IgD-negative memory B cell (primary cell): ENCODE results near the gene CPA5. TPM values are rescaled to one million over a fixed set of nuclear protein-coding genes. Genes with fewer than 3 reads are reported as not detected.

Experiments used
- H3K27ac Mint-ChIP-seq, 3 donors: one replicate each; pipeline ENCODE4 v1.8.0; 2020 to 2022; ENCODE audit warnings: mild to moderate bottlenecking in 3 of 3, mixed read lengths in 3 of 3, moderate library complexity in 1 of 3
- H3K27me3 Mint-ChIP-seq: one replicate; pipeline ENCODE4 v1.8.0; 2021; ENCODE audit warnings: mixed read lengths
- H3K36me3 Mint-ChIP-seq: one replicate; pipeline ENCODE4 v1.8.0; 2020; ENCODE audit warnings: mild to moderate bottlenecking, mixed read lengths
- H3K4me1 Mint-ChIP-seq, 3 donors: one replicate each; pipeline ENCODE4 v1.8.0; 2020 to 2022; ENCODE audit warnings: mixed read lengths in 3 of 3, mild to moderate bottlenecking in 1 of 3
- H3K4me3 Mint-ChIP-seq, 4 donors: one replicate each; pipeline ENCODE4 v1.8.0; 2020 to 2022; ENCODE audit warnings: mild to moderate bottlenecking in 4 of 4, mixed read lengths in 4 of 4, moderate library complexity in 3 of 4
- H3K9me3 Mint-ChIP-seq, 3 donors: one replicate each; pipeline ENCODE4 v1.8.0; 2020 to 2021; ENCODE audit warnings: mixed read lengths in 3 of 3, mild to moderate bottlenecking in 1 of 3
- polyA plus RNA-seq: library from polyadenylated mRNA; unstranded; fragments of 300-500 nt; fragmentation: Illumina TruSeq; gene quantifications from one replicate; pipeline ENCODE4 v1.2.3, GENCODE V29; 2021

CPA5 gene
- polyA plus RNA-seq, 1 donor from 2014 or later = not detected

- Mint-ChIP-seq H3K36me3 (peaks cover 2% of the 10 kb centered on the region), H3K9me3 (peaks cover 0 to 3% (median 2%) of the 10 kb centered on the region in 3 donors), H3K27me3 (peaks cover 2% of the 10 kb centered on the region), H3K4me3 (peak overlapping the region in 1 of 4 donors; percentile 11), H3K27ac (no peak overlapping the region), H3K4me1 (no peaks in the 10 kb centered on the region)
Measured at GRCh38 chr7:130386876-130387275, 42.3 kb downstream of the CPA5 start.

- H3K36me3 Mint-ChIP-seq = peaks cover 2% of the 10 kb centered on the region
- no peaks in the 10 kb centered on the region for H3K4me1 Mint-ChIP-seq
- peaks cover 2% of the 10 kb centered on the region for H3K27me3 Mint-ChIP-seq
- H3K27ac Mint-ChIP-seq = no peak overlapping the region
- H3K4me3 Mint-ChIP-seq = no peak overlapping the region
- peaks cover 0 to 3% (median 2%) of the 10 kb centered on the region in 3 donors for H3K9me3 Mint-ChIP-seq
Measured at GRCh38 chr7:130387306-130387627, 42.7 kb downstream of the CPA5 start.

GRCh38 chr7:130387628-130388403 lies 43.2 kb downstream of the CPA5 start:
- Mint-ChIP-seq H3K4me1 (no peaks in the 10 kb centered on the region), H3K4me3 (no peak overlapping the region), H3K27me3 (peaks cover 2% of the 10 kb centered on the region), H3K27ac (no peak overlapping the region), H3K9me3 (peaks cover 0 to 3% (median 2%) of the 10 kb centered on the region in 3 donors), H3K36me3 (peaks cover 2% of the 10 kb centered on the region)

- H3K4me3 Mint-ChIP-seq = no peak overlapping the region
- peaks cover under 1% of the 10 kb centered on the region for H3K27me3 Mint-ChIP-seq
- H3K27ac Mint-ChIP-seq = no peak overlapping the region
- peaks cover 0 to 2% (median 0%) of the 10 kb centered on the region in 3 donors for H3K4me1 Mint-ChIP-seq
- peaks cover 2% of the 10 kb centered on the region for H3K36me3 Mint-ChIP-seq
- peaks cover 0 to 3% (median 2%) of the 10 kb centered on the region in 3 donors for H3K9me3 Mint-ChIP-seq
Measured at GRCh38 chr7:130388671-130389070, 44.1 kb downstream of the CPA5 start.

- peaks cover 2% of the 10 kb centered on the region for H3K36me3 Mint-ChIP-seq
- H3K27ac Mint-ChIP-seq = no peak overlapping the region
Measured at GRCh38 chr7:130390486-130390885, 45.9 kb downstream of the CPA5 start.

GRCh38 chr7:130393101-130393561 lies 48.5 kb downstream of the CPA5 start:
- Mint-ChIP-seq H3K27ac (no peak overlapping the region), H3K9me3 (peaks cover 0 to 3% (median 2%) of the 10 kb centered on the region in 3 donors), H3K36me3 (no peaks in the 10 kb centered on the region), H3K4me3 (no peak overlapping the region), H3K27me3 (no peaks in the 10 kb centered on the region), H3K4me1 (peaks cover 0 to 10% (median 6%) of the 10 kb centered on the region in 3 donors)

More at GRCh38 chr7:130390486-130390885, 45.9 kb downstream of the CPA5 start:
- no peak overlapping the region for H3K4me3 Mint-ChIP-seq
- no peaks in the 10 kb centered on the region for H3K27me3 Mint-ChIP-seq
- H3K4me1 Mint-ChIP-seq = peaks cover 0 to 10% (median 6%) of the 10 kb centered on the region in 3 donors
- peaks cover 0 to 3% (median 2%) of the 10 kb centered on the region in 3 donors for H3K9me3 Mint-ChIP-seq

- Mint-ChIP-seq H3K9me3 (no peaks in the 10 kb centered on the region), H3K4me3 (no peak overlapping the region)
Measured at GRCh38 chr7:130393841-130394411, 49.3 kb downstream of the CPA5 start.

GRCh38 chr7:130394421-130395195 lies 50.0 kb downstream of the CPA5 start:
- peak overlapping the region in 2 of 4 donors; percentile 28 to 49 for H3K4me3 Mint-ChIP-seq
- peak overlapping the region in 1 of 3 donors; percentile 41 for H3K27ac Mint-ChIP-seq
- no peaks in the 10 kb centered on the region for H3K27me3 Mint-ChIP-seq
- no peaks in the 10 kb centered on the region for H3K36me3 Mint-ChIP-seq
- H3K9me3 Mint-ChIP-seq = no peaks in the 10 kb centered on the region
- peaks cover 0 to 10% (median 6%) of the 10 kb centered on the region in 3 donors for H3K4me1 Mint-ChIP-seq

More at GRCh38 chr7:130393841-130394411, 49.3 kb downstream of the CPA5 start:
- H3K27me3 Mint-ChIP-seq = no peaks in the 10 kb centered on the region
- no peaks in the 10 kb centered on the region for H3K36me3 Mint-ChIP-seq
- H3K27ac Mint-ChIP-seq = no peak overlapping the region
- H3K4me1 Mint-ChIP-seq = peaks cover 0 to 10% (median 6%) of the 10 kb centered on the region in 3 donors

GRCh38 chr7:130395421-130395820 lies 50.8 kb downstream of the CPA5 start:
- Mint-ChIP-seq H3K27me3 (no peaks in the 10 kb centered on the region), H3K4me1 (peaks cover 0 to 10% (median 6%) of the 10 kb centered on the region in 3 donors), H3K27ac (no peak overlapping the region), H3K36me3 (peaks cover 4% of the 10 kb centered on the region), H3K9me3 (no peaks in the 10 kb centered on the region), H3K4me3 (peak overlapping the region in 1 of 4 donors; percentile 13)

GRCh38 chr7:130396109-130396508 lies 51.5 kb downstream of the CPA5 start:
- H3K36me3 Mint-ChIP-seq = peaks cover 4% of the 10 kb centered on the region
- no peak overlapping the region for H3K27ac Mint-ChIP-seq
- peaks cover 0 to 10% (median 6%) of the 10 kb centered on the region in 3 donors for H3K4me1 Mint-ChIP-seq
- H3K27me3 Mint-ChIP-seq = no peaks in the 10 kb centered on the region
- no peak overlapping the region for H3K4me3 Mint-ChIP-seq
- H3K9me3 Mint-ChIP-seq = no peaks in the 10 kb centered on the region

GRCh38 chr7:130397051-130397757 lies 52.6 kb downstream of the CPA5 start:
- no peak overlapping the region for H3K27ac Mint-ChIP-seq
- no peaks in the 10 kb centered on the region for H3K27me3 Mint-ChIP-seq
- H3K4me1 Mint-ChIP-seq = peaks cover 0 to 10% (median 6%) of the 10 kb centered on the region in 3 donors
- no peak overlapping the region for H3K4me3 Mint-ChIP-seq
- no peaks in the 10 kb centered on the region for H3K9me3 Mint-ChIP-seq
- peaks cover 4% of the 10 kb centered on the region for H3K36me3 Mint-ChIP-seq

GRCh38 chr7:130397758-130398073 lies 53.1 kb downstream of the CPA5 start:
- Mint-ChIP-seq H3K9me3 (no peaks in the 10 kb centered on the region), H3K4me1 (peaks cover 0 to 10% (median 6%) of the 10 kb centered on the region in 3 donors), H3K27ac (no peak overlapping the region)

GRCh38 chr7:130398526-130399090 lies 54.0 kb downstream of the CPA5 start:
- Mint-ChIP-seq H3K9me3 (no peaks in the 10 kb centered on the region), H3K27me3 (no peaks in the 10 kb centered on the region), H3K27ac (no peak overlapping the region), H3K36me3 (peaks cover 8% of the 10 kb centered on the region), H3K4me1 (peaks cover 0 to 8% (median 6%) of the 10 kb centered on the region in 3 donors), H3K4me3 (no peak overlapping the region)

More at GRCh38 chr7:130397758-130398073, 53.1 kb downstream of the CPA5 start:
- Mint-ChIP-seq H3K4me3 (no peak overlapping the region), H3K36me3 (peaks cover 8% of the 10 kb centered on the region), H3K27me3 (no peaks in the 10 kb centered on the region)

- Mint-ChIP-seq H3K36me3 (peaks cover 13% of the 10 kb centered on the region), H3K4me1 (no peaks in the 10 kb centered on the region), H3K4me3 (no peak overlapping the region), H3K9me3 (no peaks in the 10 kb centered on the region), H3K27ac (no peak overlapping the region), H3K27me3 (no peaks in the 10 kb centered on the region)
Measured at GRCh38 chr7:130400120-130400572, 55.5 kb downstream of the CPA5 start.
